Measurements from ENCODE around the gene LIPM.

DNA sequence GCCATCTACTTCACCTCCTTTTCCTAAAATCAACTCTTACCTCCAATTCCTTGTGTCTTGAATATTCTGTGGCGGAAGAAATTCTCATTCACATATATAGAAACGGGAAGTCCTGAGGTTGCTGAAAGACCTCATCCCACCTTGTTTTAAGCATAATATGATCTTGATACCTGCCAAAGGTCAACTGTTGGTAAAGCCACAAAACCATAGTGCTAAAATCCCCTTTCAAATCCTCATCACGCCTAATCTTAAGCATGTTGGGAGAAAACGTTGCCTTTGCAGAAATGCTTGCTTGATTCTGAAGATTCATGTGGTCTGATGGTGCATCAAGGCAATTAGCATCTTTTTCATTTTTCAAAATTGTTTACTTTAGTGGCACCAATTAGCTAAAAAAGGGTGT lies 40.6 kb downstream of the LIPM start:
- TF ChIP-seq, protein P1, sequence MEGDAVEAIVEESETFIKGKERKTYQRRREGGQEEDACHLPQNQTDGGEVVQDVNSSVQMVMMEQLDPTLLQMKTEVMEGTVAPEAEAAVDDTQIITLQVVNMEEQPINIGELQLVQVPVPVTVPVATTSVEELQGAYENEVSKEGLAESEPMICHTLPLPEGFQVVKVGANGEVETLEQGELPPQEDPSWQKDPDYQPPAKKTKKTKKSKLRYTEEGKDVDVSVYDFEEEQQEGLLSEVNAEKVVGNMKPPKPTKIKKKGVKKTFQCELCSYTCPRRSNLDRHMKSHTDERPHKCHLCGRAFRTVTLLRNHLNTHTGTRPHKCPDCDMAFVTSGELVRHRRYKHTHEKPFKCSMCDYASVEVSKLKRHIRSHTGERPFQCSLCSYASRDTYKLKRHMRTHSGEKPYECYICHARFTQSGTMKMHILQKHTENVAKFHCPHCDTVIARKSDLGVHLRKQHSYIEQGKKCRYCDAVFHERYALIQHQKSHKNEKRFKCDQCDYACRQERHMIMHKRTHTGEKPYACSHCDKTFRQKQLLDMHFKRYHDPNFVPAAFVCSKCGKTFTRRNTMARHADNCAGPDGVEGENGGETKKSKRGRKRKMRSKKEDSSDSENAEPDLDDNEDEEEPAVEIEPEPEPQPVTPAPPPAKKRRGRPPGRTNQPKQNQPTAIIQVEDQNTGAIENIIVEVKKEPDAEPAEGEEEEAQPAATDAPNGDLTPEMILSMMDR (conservative IDR thresholded peaks at IDR 0.05; ENCODE audit: low read depth, low read length): no peak
- TF ChIP-seq EZH2 (IDR thresholded peaks at IDR 0.05; ENCODE audit: low read length, unreplicated experiment): no peak

Measured in PC-3 (cell line).